IMR-90 (cell line): ENCODE results near the gene AJAP1. TPM values are rescaled to one million over a fixed set of nuclear protein-coding genes. Genes with fewer than 3 reads are reported as not detected.

ENCODE experiments used
- ATAC-seq: fragments of 200-7000 bp; cut with Tn5 transposase; 2 replicates; pipeline ENCODE4 v1.9.1; 2020; ENCODE audit warnings: low read depth, mild to moderate bottlenecking, moderate library complexity
- BruUV-seq: library from RNA; stranded (reverse); fragments of 400-500 nt; replicated peaks from 2 replicates; lab custom pipeline; 2021; lab: Mats Ljungman, UMichigan
- CTCF ChIA-PET: fragments of 300-600 bp; formaldehyde crosslinking; extraction: SDS; loops from one replicate; lab custom pipeline; 2021; ENCODE audit warnings: antibody characterized with exemption; lab: Yijun Ruan, JAX
- POLR2A ChIA-PET: fragments of 300-600 bp; sonication (Branson Sonifier 250); formaldehyde crosslinking; loops from one replicate; lab custom pipeline; 2022; ENCODE audit warnings: antibody characterized with exemption; ENCODE audit not compliant: unreplicated experiment; lab: Charles Lee
- DNase-seq: peaks from one replicate; pipeline ENCODE4 v3.0.0; 2013
- H2AFZ ChIP-seq: replicated peaks from 2 replicates; pipeline ENCODE3; 2013; ENCODE audit warnings: low read length, mild to moderate bottlenecking; ENCODE audit not compliant: poor library complexity
- H2AK5ac ChIP-seq: 2 replicates; pipeline ENCODE4 v1.6.1; 2013; ENCODE audit warnings: low read depth, low read length, inconsistent platforms
- H2AK9ac ChIP-seq: replicated peaks from 2 replicates; pipeline ENCODE3; 2013; ENCODE audit warnings: mild to moderate bottlenecking, low read depth, low read length, moderate library complexity; ENCODE audit not compliant: poor library complexity
- H2BK120ac ChIP-seq: 2 replicates; pipeline ENCODE4 v1.6.1; 2013; ENCODE audit warnings: low read depth, low read length, inconsistent platforms
- H2BK15ac ChIP-seq: 3 replicates; pipeline ENCODE4 v1.6.1; 2013; ENCODE audit warnings: low read depth, low read length, inconsistent platforms
- H2BK20ac ChIP-seq: 2 replicates; pipeline ENCODE4 v1.6.1; 2013; ENCODE audit warnings: low read depth, mild to moderate bottlenecking, inconsistent platforms, low read length, moderate library complexity
- H2BK5ac ChIP-seq: 2 replicates; pipeline ENCODE4 v1.6.1; 2013; ENCODE audit warnings: mild to moderate bottlenecking, low read depth, low read length, inconsistent platforms; ENCODE audit not compliant: poor library complexity, severe bottlenecking
- H3K14ac ChIP-seq: replicated peaks from 2 replicates; pipeline ENCODE4 v1.6.1; 2013; ENCODE audit warnings: low read depth, low read length, inconsistent platforms
- H3K18ac ChIP-seq: 2 replicates; pipeline ENCODE4 v1.6.1; 2013; ENCODE audit warnings: low read depth, low read length, control low read depth
- H3K23ac ChIP-seq: 2 replicates; pipeline ENCODE4 v1.6.1; 2013; ENCODE audit warnings: low read depth, low read length, inconsistent platforms
- H3K27ac ChIP-seq: 2 replicates; pipeline ENCODE4 v1.5.1; 2013; ENCODE audit warnings: mild to moderate bottlenecking, control low read depth, low read length; ENCODE audit not compliant: insufficient read depth
- H3K27me3 ChIP-seq: 2 replicates; pipeline ENCODE4 v1.6.1; 2013; ENCODE audit warnings: low read length; ENCODE audit not compliant: control insufficient read depth, insufficient read depth
- H3K36me3 ChIP-seq: 2 replicates; pipeline ENCODE4 v1.6.1; 2013; ENCODE audit warnings: low read length, mixed read lengths; ENCODE audit not compliant: control insufficient read depth, insufficient read depth
- H3K4ac ChIP-seq: 2 replicates; pipeline ENCODE4 v1.6.1; 2013; ENCODE audit warnings: low read depth, low read length, inconsistent platforms
- H3K4me1 ChIP-seq: 2 replicates; pipeline ENCODE4 v1.6.1; 2013; ENCODE audit warnings: low read length, mixed read lengths; ENCODE audit not compliant: control insufficient read depth, insufficient read depth
- H3K4me2 ChIP-seq: 2 replicates; pipeline ENCODE4 v1.6.1; 2013; ENCODE audit warnings: low read depth, mild to moderate bottlenecking, control low read depth, low read length, moderate library complexity
- H3K4me3 ChIP-seq: 2 replicates; pipeline ENCODE4 v1.5.1; 2013; ENCODE audit warnings: low read depth, mild to moderate bottlenecking, control low read depth, low read length, moderate library complexity; ENCODE audit not compliant: insufficient read depth
- H3K56ac ChIP-seq: 2 replicates; pipeline ENCODE4 v1.6.1; 2013; ENCODE audit warnings: low read length, inconsistent platforms; ENCODE audit not compliant: insufficient read depth; ENCODE audit errors: extremely low read depth
- H3K79me1 ChIP-seq, 2 experiments: 2 replicates each; pipeline ENCODE4 v1.6.1; 2013; ENCODE audit warnings: low read length in 2 of 2, inconsistent platforms in 1 of 2, low read depth in 1 of 2
- H3K9ac ChIP-seq: 2 replicates; pipeline ENCODE4 v1.6.1; 2013; ENCODE audit warnings: low read depth, low read length, control low read depth
- H3K9me1 ChIP-seq: 2 replicates; pipeline ENCODE4 v1.6.1; 2013; ENCODE audit warnings: low read length, inconsistent platforms; ENCODE audit not compliant: insufficient read depth
- H3K9me3 ChIP-seq: 2 replicates; pipeline ENCODE4 v1.6.1; 2013; ENCODE audit warnings: low read length; ENCODE audit not compliant: control insufficient read depth, insufficient read depth
- H4K20me1 ChIP-seq: 2 replicates; pipeline ENCODE4 v1.6.1; 2013; ENCODE audit warnings: low read length, inconsistent platforms; ENCODE audit not compliant: insufficient read depth
- H4K5ac ChIP-seq: 2 replicates; pipeline ENCODE4 v1.6.1; 2013; ENCODE audit warnings: mild to moderate bottlenecking, low read depth, low read length, control low read depth
- H4K8ac ChIP-seq, 2 experiments: 2 replicates each; pipeline ENCODE4 v1.6.1; 2013; ENCODE audit warnings: low read depth in 2 of 2, low read length in 2 of 2, control low read depth in 1 of 2, inconsistent platforms in 1 of 2
- H4K91ac ChIP-seq: 2 replicates; pipeline ENCODE4 v1.6.1; 2013; ENCODE audit warnings: low read depth, low read length, inconsistent platforms; ENCODE audit not compliant: insufficient read depth
- BHLHE40 ChIP-seq: fragments of 150-350 bp; IDR thresholded peaks from 2 replicates; pipeline ENCODE4 v1.6.1; 2016; ENCODE audit warnings: mild to moderate bottlenecking, low read depth, low read length
- CEBPB ChIP-seq: IDR thresholded peaks from 2 replicates; pipeline ENCODE4 v1.6.1; 2012; ENCODE audit warnings: low read depth, low read length, improper control_type of control experiment
- CHD1 ChIP-seq: IDR thresholded peaks from 2 replicates; pipeline ENCODE4 v1.6.1; 2012; ENCODE audit warnings: low read depth, low read length, improper control_type of control experiment
- CTCF ChIP-seq: conservative IDR thresholded peaks from 2 replicates; pipeline ENCODE4 v1.5.1; 2012; ENCODE audit warnings: mild to moderate bottlenecking, low read depth, low read length, improper control_type of control experiment
- ELK1 ChIP-seq: fragments of 150-350 bp; IDR thresholded peaks from 2 replicates; pipeline ENCODE4 v1.6.1; 2016; ENCODE audit warnings: low read depth, mild to moderate bottlenecking, low read length, moderate library complexity, borderline replicate concordance
- FOS ChIP-seq: fragments of 150-350 bp; IDR thresholded peaks from 2 replicates; pipeline ENCODE4 v1.6.1; 2016; ENCODE audit warnings: low read depth, low read length
- MAFK ChIP-seq: IDR thresholded peaks from 2 replicates; pipeline ENCODE4 v1.6.1; 2012; ENCODE audit warnings: low read depth, low read length, improper control_type of control experiment
- MAZ ChIP-seq: IDR thresholded peaks from 2 replicates; pipeline ENCODE4 v1.6.1; 2012; ENCODE audit warnings: low read depth, mild to moderate bottlenecking, low read length, improper control_type of control experiment, moderate library complexity, borderline replicate concordance
- MXI1 ChIP-seq: IDR thresholded peaks from 2 replicates; pipeline ENCODE4 v1.6.1; 2012; ENCODE audit warnings: low read depth, mild to moderate bottlenecking, low read length, moderate library complexity, borderline replicate concordance
- NFE2L2 ChIP-seq: fragments of 150-350 bp; IDR thresholded peaks from 2 replicates; pipeline ENCODE4 v1.6.1; 2016; ENCODE audit warnings: low read depth, mild to moderate bottlenecking, low read length
- POLR2A ChIP-seq: IDR thresholded peaks from 2 replicates; pipeline ENCODE4 v1.6.1; 2012; ENCODE audit warnings: mild to moderate bottlenecking, low read depth, low read length
- RAD21 ChIP-seq: IDR thresholded peaks from 2 replicates; pipeline ENCODE4 v1.6.1; 2012; ENCODE audit warnings: low read length, improper control_type of control experiment
- RCOR1 ChIP-seq: IDR thresholded peaks from 2 replicates; pipeline ENCODE4 v1.6.1; 2012; ENCODE audit warnings: mild to moderate bottlenecking, low read length, improper control_type of control experiment; ENCODE audit not compliant: insufficient replicate concordance
- RFX5 ChIP-seq: IDR thresholded peaks from 2 replicates; pipeline ENCODE4 v1.8.0; 2012; ENCODE audit warnings: low read depth, mild to moderate bottlenecking, low read length, moderate library complexity
- SMC3 ChIP-seq: fragments of 150-350 bp; IDR thresholded peaks from 2 replicates; pipeline ENCODE4 v1.6.1; 2016; ENCODE audit warnings: low read depth, mild to moderate bottlenecking, antibody characterized with exemption, low read length, moderate library complexity
- USF2 ChIP-seq: fragments of 150-350 bp; IDR thresholded peaks from 2 replicates; pipeline ENCODE4 v1.6.1; 2017; ENCODE audit warnings: mild to moderate bottlenecking, antibody characterized with exemption, low read length, low read depth
- WGBS, 2 experiments: methylation state at CpG; one replicate each; pipeline versions ENCODE4 v1.1.5 to v1.1.7; 2013; ENCODE audit warnings: missing lambda C conversion rate in 2 of 2; ENCODE audit not compliant: insufficient read length in 1 of 2; ENCODE audit errors: extremely low coverage in 2 of 2; 5-methylcytosine and 5-hydroxymethylcytosine counted together
- dilution Hi-C: fragments of 300-500 bp; cut with HindIII; formaldehyde crosslinking; loops from one replicate; pipeline ENCODE4 v1.14.3; 2018; ENCODE audit warnings: low sequenced_read_pairs; ENCODE audit not compliant: unreplicated experiment
- in situ Hi-C: fragments of 300-500 bp; cut with MboI; formaldehyde crosslinking; loops from 3 replicates; pipeline ENCODE4 v1.14.3; 2019; ENCODE audit warnings: low sequenced_read_pairs, inconsistent platforms, mixed read lengths
- intact Hi-C: fragments of 100-400 bp; cut with micrococcal nuclease; formaldehyde crosslinking; loops from 2 replicates; pipeline ENCODE4 v1.10.0; 2022
- polyA plus RNA-seq, 3 experiments: library from polyadenylated mRNA; depleted of rRNA; stranded (reverse); fragments of >200 nt; gene quantifications; 2 replicates each; pipeline ENCODE4 v1.2.3, GENCODE V29; 2012; ENCODE audit warnings: low replicate concordance in 1 of 3
- total RNA-seq: library from RNA; depleted of rRNA; stranded (reverse); fragments of >200 nt; gene quantifications from 2 replicates; pipeline ENCODE4 v1.2.3, GENCODE V29; 2012

The AJAP1 gene
- total and polyA plus RNA-seq, 2 of the 4 experiments (the other 2 are of a cell fraction), result under 0.01 to 0.02 TPM

- H3K4me2 ChIP-seq, result no peak overlapping the region
- no peak overlapping the region for H2BK20ac ChIP-seq
Measured at GRCh38 chr1:4734791-4735190, 80.4 kb downstream of the AJAP1 start.

More at GRCh38 chr1:4734791-4735190, 80.4 kb downstream of the AJAP1 start:
- H2AK9ac ChIP-seq, result no peak overlapping the region
- 49% methylated on average over 6 of the region's 22 CpGs; no CpG with 5 or more reads in 1 of the 2 experiments for WGBS, 2 experiments
- H3K27ac ChIP-seq, result no peak overlapping the region
- no peak overlapping the region for H3K4ac ChIP-seq
- dilution Hi-C loops, result no loop called here
- no peaks in the 10 kb centered on the region for H3K4me1 ChIP-seq
- in situ Hi-C loops, result no loop called here
- no peak overlapping the region for H3K18ac ChIP-seq
- no peaks in the 10 kb centered on the region for H3K9me1 ChIP-seq
- H2BK120ac ChIP-seq, result no peak overlapping the region
- no TSS peak for BruUV-seq
- H3K14ac ChIP-seq, result no peak overlapping the region
- H2AK5ac ChIP-seq, result no peak overlapping the region
- H4K8ac ChIP-seq, result no peak overlapping the region
- H2BK5ac ChIP-seq, result no peak overlapping the region
- no peaks in the 10 kb centered on the region for H3K36me3 ChIP-seq
- CTCF ChIA-PET, result no interaction called here
- no peak overlapping the region for H3K9ac ChIP-seq
- no peaks in the 10 kb centered on the region for H4K20me1 ChIP-seq
- no peak overlapping the region for H3K23ac ChIP-seq
- POLR2A ChIA-PET, result no interaction called here
- H2AFZ ChIP-seq, result no peak overlapping the region
- no peak overlapping the region for H2BK15ac ChIP-seq
- H3K56ac ChIP-seq, result no peak overlapping the region
- no peaks in the 10 kb centered on the region for H3K27me3 ChIP-seq
- ATAC-seq (no peak), DNase-seq (no peak)
- TF ChIP-seq RCOR1 (no peak), ELK1 (no peak), MAFK (no peak), BHLHE40 (no peak), CTCF (no peak), NFE2L2 (no peak), USF2 (no peak), POLR2A (no peak), FOS (no peak), SMC3 (no peak), CEBPB (no peak), MAZ (no peak), RFX5 (no peak), MXI1 (no peak), CHD1 (no peak), RAD21 (no peak)
- no peak overlapping the region for H3K4me3 ChIP-seq
- H4K5ac ChIP-seq, result no peak overlapping the region
- H3K9me3 ChIP-seq, result peaks cover 46% of the 10 kb centered on the region
- no peaks in the 10 kb centered on the region for H3K79me1 ChIP-seq
- intact Hi-C loops, result no loop called here
- H4K91ac ChIP-seq, result no peak overlapping the region
